ENCODE measurements around the gene NSG1. TPM values are rescaled to one million over a fixed set of nuclear protein-coding genes. Genes with fewer than 3 reads are reported as not detected.

NSG1 gene
- total RNA-seq, 2 experiments from 2014 or later, result 10.3 to 10.4 TPM

DNA sequence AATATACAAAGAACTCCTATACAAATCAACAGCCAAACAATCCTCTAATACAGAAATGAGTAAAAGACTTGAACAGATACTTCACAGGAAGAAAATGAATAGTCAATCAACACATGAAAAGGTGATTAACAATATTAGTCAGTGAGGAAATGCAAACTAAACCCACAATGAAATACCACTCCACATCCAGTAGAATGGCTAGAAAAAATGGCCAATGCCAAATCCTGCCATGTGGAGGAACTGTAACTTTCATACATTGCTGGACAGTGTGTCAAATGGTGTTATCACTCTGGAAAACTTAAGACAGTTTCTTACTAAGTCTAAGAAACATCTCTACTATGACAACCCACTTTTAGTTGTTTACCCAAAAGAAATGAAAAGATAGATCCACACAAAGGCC is 59.5 kb downstream of the NSG1 start:
- CTCF ChIA-PET, result no interaction called here
- DNase-seq (no peak), ATAC-seq (ENCODE audit: poor library complexity) (no peak)
- no peaks in the 10 kb centered on the region for H3K9me3 ChIP-seq (ENCODE audit: control insufficient read depth in 1 of 2, insufficient read depth in 1 of 2, low read length in 2 of 2)
- TF ChIP-seq, protein P1, sequence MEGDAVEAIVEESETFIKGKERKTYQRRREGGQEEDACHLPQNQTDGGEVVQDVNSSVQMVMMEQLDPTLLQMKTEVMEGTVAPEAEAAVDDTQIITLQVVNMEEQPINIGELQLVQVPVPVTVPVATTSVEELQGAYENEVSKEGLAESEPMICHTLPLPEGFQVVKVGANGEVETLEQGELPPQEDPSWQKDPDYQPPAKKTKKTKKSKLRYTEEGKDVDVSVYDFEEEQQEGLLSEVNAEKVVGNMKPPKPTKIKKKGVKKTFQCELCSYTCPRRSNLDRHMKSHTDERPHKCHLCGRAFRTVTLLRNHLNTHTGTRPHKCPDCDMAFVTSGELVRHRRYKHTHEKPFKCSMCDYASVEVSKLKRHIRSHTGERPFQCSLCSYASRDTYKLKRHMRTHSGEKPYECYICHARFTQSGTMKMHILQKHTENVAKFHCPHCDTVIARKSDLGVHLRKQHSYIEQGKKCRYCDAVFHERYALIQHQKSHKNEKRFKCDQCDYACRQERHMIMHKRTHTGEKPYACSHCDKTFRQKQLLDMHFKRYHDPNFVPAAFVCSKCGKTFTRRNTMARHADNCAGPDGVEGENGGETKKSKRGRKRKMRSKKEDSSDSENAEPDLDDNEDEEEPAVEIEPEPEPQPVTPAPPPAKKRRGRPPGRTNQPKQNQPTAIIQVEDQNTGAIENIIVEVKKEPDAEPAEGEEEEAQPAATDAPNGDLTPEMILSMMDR (IDR thresholded peaks at IDR 0.05), result no peak
- Mint-ChIP-seq H3K27ac (no peak overlapping the region), H3K36me3 (ENCODE audit: low read depth) (peaks cover 10% of the 10 kb centered on the region), H3K9me3 (no peaks in the 10 kb centered on the region), H3K4me3 (no peak overlapping the region), H3K27me3 (no peaks in the 10 kb centered on the region), H3K4me1 (ENCODE audit: low read depth) (no peaks in the 10 kb centered on the region)
- no peak overlapping the region for H3K4me3 ChIP-seq (ENCODE audit: low read length)
- H3K36me3 ChIP-seq (ENCODE audit: insufficient read depth, low read length), result no peaks in the 10 kb centered on the region
- intact Hi-C loops (cut with DNase I, micrococcal nuclease), result no loop called here
- POLR2A ChIA-PET, result no interaction called here
- no peak overlapping the region for H3K27ac ChIP-seq (ENCODE audit: low read depth in 1 of 2, low read length in 2 of 2)
- H3K4me1 ChIP-seq (ENCODE audit: insufficient read depth, low read length), result no peaks in the 10 kb centered on the region
- H3K27me3 ChIP-seq (ENCODE audit: control insufficient read depth in 1 of 2, insufficient read depth in 2 of 2, low read length in 2 of 2), result no peaks in the 10 kb centered on the region

DNA sequence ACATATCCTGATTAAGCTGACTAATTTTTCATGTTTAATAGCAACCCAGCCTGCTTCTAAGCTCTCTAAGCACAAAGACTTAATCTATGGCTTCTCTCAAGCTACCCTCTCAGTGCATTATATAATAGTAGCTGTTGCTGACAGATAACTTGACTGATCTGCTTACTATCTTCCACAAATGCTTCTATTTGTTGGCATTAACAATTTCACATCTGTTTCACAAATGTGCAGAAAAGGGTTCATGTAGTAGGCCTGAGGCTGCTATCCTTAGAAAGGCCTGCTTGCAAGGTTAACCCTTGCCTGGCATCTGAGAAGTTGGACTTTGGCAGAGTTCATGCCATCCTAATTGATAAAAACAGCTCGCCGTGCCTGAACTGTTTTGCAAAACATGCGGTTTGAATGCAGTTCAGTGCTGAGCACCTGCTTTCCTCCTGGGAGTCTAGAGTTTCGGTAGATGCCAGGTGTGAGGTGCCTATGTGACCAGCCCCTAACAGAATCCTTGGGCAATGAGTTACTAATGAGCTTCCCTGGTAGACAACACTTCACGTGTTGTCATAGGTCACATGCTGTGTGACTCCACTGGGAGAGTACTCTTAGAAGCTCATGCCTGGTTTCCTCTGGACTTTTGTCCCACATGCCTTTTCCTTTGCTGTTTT is 68.4 kb downstream of the NSG1 start:
- intact Hi-C loops (cut with DNase I, micrococcal nuclease), result no loop called here
- H3K27me3 ChIP-seq (ENCODE audit: control insufficient read depth in 1 of 2, insufficient read depth in 2 of 2, low read length in 2 of 2), result no peaks in the 10 kb centered on the region
- H3K4me3 Mint-ChIP-seq, result no peak overlapping the region
- no peaks in the 10 kb centered on the region for H3K27me3 Mint-ChIP-seq
- H3K9me3 ChIP-seq (ENCODE audit: control insufficient read depth in 1 of 2, insufficient read depth in 1 of 2, low read length in 2 of 2), result no peaks in the 10 kb centered on the region
- TF ChIP-seq, protein P1 (IDR thresholded peaks at IDR 0.05), result no peak
- POLR2A ChIA-PET, result no interaction called here
- H3K4me1 Mint-ChIP-seq (ENCODE audit: low read depth), result peaks cover 6% of the 10 kb centered on the region
- peaks cover 53% of the 10 kb centered on the region for H3K36me3 ChIP-seq (ENCODE audit: insufficient read depth, low read length)
- no peaks in the 10 kb centered on the region for H3K9me3 Mint-ChIP-seq
- peaks cover 5% of the 10 kb centered on the region for H3K4me1 ChIP-seq (ENCODE audit: insufficient read depth, low read length)
- H3K27ac Mint-ChIP-seq, result no peak overlapping the region
- no peak overlapping the region for H3K4me3 ChIP-seq (ENCODE audit: low read length)
- CTCF ChIA-PET, result no interaction called here
- H3K36me3 Mint-ChIP-seq (ENCODE audit: low read depth), result peaks cover 79% of the 10 kb centered on the region
- no peak for DNase-seq
- no peak for ATAC-seq (ENCODE audit: poor library complexity)
- no peak overlapping the region for H3K27ac ChIP-seq (ENCODE audit: low read depth in 1 of 2, low read length in 2 of 2)

DNA sequence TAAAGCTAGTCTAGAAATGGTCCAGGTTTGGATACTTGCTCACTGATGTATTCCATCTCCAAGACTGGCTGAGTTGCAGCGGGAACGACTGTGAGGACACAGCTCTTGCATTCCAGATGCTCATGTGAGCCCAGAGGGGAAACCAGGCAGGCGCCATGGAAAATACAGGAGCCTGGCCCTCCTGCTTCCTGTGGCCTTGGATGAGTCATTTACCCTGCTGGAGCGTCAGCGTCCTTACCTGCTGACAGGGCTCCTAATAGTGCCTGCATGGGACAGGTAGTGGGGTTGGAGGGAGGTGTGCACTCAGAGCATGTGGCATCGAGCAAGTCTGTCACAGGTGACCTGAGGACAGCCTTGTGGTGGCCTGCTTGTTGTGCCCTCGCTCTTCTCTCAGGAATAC is 69.4 kb downstream of the NSG1 start:
- no peak overlapping the region for H3K27ac Mint-ChIP-seq
- H3K4me3 ChIP-seq (ENCODE audit: low read length), result no peak overlapping the region
- DNase-seq, result no peak
- peaks cover 12% of the 10 kb centered on the region for H3K4me1 ChIP-seq (ENCODE audit: insufficient read depth, low read length)
- ATAC-seq (ENCODE audit: poor library complexity), result no peak
- peaks cover 53% of the 10 kb centered on the region for H3K36me3 ChIP-seq (ENCODE audit: insufficient read depth, low read length)
- TF ChIP-seq, protein P1 (IDR thresholded peaks at IDR 0.05), result no peak
- H3K36me3 Mint-ChIP-seq (ENCODE audit: low read depth), result peaks cover 82% of the 10 kb centered on the region
- no peaks in the 10 kb centered on the region for H3K9me3 Mint-ChIP-seq
- H3K9me3 ChIP-seq (ENCODE audit: control insufficient read depth in 1 of 2, insufficient read depth in 1 of 2, low read length in 2 of 2), result no peaks in the 10 kb centered on the region
- no peak overlapping the region for H3K27ac ChIP-seq (ENCODE audit: low read depth in 1 of 2, low read length in 2 of 2)
- H3K4me3 Mint-ChIP-seq, result no peak overlapping the region
- ChIA-PET POLR2A (no interaction called here), CTCF (no interaction called here)
- H3K27me3 ChIP-seq (ENCODE audit: control insufficient read depth in 1 of 2, insufficient read depth in 2 of 2, low read length in 2 of 2), result no peaks in the 10 kb centered on the region
- no peaks in the 10 kb centered on the region for H3K27me3 Mint-ChIP-seq
- intact Hi-C loops (cut with DNase I, micrococcal nuclease), result no loop called here
- H3K4me1 Mint-ChIP-seq (ENCODE audit: low read depth), result peaks cover 14% of the 10 kb centered on the region

All from CD4-positive, alpha-beta T cell (primary cell).